MM.1S (cell line): ENCODE results near the gene SEMA6B.

Experiments
- CTCF ChIP-seq: fragments of 300-600 bp; sonication (generic); IDR thresholded peaks from 2 replicates; pipeline ENCODE4 v1.5.1; 2016; ENCODE audit warnings: antibody characterized with exemption, low read length, mixed read lengths
- EZH2 ChIP-seq: fragments of 300-600 bp; sonication (generic); optimal IDR thresholded peaks from 2 replicates; pipeline ENCODE3; 2017; ENCODE audit warnings: low read depth, mild to moderate bottlenecking, antibody characterized with exemption, low read length, mixed read lengths

GRCh38 chr19:4580021-4580901 lies 20.8 kb upstream of the SEMA6B start:
- TF ChIP-seq CTCF, result no peak
- no peak for TF ChIP-seq EZH2
